HG02798 (cell line): Measurements from ENCODE around the gene CPED1.

ENCODE experiments used
- ATAC-seq: cut with Tn5 transposase; IDR thresholded peaks from one replicate; pipeline ENCODE4 v1.9.1; 2021; ENCODE audit warnings: mild to moderate bottlenecking; ENCODE audit not compliant: unreplicated experiment, poor library complexity

The CPED1 gene

GRCh38 chr7:120988591-120989256, at the start of gene CPED1:
CPED1 (plus strand) TSS chr7:120988711; CDS start chr7:120989622, 911 bp downstream.
- peak; percentile 64 for ATAC-seq

- no peak for ATAC-seq
Measured at GRCh38 chr7:120939345-120939744, 49.2 kb upstream of the CPED1 start.

DNA sequence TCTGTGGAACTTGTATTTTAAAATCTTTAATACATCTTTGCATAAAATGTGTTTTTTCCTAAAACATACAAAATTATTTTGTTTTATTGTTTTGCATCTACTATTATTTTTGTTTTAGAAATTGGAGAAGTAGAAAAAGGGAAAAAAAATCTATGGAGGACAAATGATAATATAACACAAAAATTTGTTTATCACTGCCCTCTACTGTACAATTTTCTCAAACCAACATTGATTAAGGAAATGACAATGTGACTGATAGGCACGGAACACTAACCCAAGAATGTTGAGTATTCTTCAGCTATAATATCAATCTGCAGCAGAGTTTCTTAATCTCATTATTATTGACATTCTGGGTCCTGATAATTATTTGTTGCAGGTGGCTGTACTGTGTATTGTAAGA, 47.4 kb upstream of the CPED1 start:
- peak; percentile 64 for ATAC-seq

- ATAC-seq: no peak
Measured at GRCh38 chr7:120941856-120942255, 46.7 kb upstream of the CPED1 start.

DNA sequence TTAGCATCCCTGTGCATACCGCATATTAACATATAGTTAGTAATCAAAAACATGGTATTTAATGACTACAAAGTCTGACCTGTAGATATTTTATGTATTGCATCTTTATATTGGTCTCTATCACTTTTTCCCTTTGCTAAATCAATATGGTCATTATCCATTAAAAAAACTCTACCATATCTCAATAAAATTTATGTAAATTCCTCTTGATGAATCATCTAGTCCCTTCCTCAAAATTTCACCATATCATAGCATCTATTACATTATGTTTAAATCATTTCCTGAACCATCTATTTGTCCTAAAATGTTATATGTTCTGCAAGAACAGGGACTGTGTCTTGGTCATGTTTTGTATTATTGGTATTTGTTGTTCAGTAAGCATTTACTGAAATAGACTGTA, 45.6 kb upstream of the CPED1 start:
- ATAC-seq: no peak

GRCh38 chr7:120944826-120945562, 43.5 kb upstream of the CPED1 start:
- no peak for ATAC-seq

DNA sequence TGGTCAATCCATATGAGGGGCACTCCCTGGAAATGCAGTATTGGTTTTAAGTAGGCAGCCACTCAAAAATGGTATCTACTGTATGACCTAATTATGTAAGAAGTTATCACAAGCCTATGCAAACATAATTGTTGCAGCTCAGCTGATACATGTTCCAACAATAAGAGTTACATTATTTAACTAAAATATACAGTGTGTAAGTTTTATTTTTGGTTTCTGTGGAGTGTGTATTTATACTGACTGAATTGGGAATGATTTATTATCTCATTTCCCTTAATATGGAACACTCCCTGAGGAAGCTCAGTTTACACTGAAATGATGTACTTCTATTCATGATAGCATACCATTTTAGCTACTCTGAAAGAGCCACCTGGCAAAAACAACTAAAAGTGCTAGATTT, 40.5 kb upstream of the CPED1 start:
- ATAC-seq: no peak

DNA sequence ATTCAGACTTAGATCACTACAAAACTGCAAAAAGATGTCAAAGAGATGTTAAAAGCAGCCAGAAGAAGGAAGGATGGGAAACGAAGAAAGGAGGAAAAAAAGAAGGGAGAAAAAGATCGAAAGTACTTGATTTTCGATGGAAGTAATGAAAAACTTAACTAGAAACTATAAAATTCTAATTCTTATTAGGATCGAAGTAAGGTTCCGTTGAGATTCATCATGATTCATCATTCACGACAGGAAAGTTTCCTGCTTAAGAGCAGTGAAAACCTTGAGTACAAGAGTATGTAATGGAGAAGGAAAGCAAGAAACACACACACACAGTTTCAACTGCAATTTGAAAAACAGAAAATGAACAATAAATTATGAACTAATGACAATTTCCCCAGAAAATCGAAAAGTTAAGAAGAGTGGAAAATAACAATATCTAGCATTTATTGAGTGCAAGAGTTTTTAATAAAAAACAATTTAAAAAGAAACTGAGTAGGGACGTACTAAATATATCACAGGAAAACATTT, 39.1 kb upstream of the CPED1 start:
- ATAC-seq: no peak

DNA sequence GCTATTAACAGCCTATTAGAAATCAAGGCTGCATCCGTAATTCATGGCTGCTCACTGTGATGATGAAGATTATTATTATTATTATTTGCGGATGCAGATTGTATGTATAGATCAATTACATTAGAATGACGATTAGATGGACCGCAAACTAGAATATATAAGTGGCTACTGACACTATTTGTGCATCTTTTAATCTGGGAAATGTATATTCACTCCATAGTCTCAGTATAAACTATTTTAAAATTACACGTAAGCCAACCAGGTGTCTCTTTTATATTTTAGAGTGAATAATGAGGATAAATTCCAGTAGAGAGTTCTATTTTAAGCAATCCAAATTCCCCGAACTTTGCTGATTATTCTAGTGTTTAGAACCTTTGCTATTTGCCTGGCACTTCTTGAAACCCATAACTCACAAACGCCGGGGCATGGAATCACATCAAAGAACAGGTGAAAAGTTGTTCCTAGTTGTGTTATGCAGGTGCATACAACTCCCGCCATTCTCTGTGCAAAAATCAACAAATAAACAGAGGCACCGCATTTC, 38.4 kb upstream of the CPED1 start:
- ATAC-seq: no peak

DNA sequence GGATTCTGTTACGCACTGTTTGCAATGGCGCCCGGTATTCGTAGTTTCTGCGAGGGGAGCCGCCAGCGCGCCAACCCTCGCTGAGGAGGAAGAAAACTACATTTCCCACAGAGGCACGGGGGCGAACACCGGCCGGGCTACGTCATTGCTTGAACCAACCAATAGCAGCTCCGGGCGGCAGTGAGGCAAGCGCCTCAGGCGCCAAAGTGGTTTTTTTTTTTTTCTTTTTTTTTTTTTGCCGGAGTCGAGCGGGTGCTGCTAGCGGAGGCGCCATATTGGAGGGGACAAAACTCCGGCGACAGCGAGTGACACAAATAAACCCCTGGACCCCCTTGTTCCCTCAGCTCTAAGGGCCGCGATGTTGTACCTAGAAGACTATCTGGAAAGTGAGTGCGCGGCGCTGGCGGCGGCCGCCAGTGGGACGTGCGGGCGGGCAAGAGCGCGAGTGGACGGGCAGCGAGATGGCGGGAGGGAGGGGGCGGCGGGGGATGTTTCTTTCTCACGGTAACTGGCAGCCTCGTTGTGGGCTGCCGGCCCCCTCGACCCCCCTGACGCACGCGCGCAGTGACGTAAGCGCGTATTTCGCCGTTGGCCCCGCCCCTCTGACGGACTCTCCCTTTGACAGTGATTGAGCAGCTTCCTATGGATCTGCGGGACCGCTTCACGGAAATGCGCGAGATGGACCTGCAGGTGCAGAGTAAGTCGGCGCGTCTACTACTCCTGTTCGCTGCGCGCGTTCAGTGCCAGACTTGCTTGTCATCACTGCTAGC, 37.8 kb upstream of the CPED1 start, which contains the start of gene ING3:
Gene ING3 (plus strand): TSS at position 239 of the 770 bp plus-strand sequence. CDS start 120 bp downstream, at position 359.
- peak; percentile 98 for ATAC-seq

DNA sequence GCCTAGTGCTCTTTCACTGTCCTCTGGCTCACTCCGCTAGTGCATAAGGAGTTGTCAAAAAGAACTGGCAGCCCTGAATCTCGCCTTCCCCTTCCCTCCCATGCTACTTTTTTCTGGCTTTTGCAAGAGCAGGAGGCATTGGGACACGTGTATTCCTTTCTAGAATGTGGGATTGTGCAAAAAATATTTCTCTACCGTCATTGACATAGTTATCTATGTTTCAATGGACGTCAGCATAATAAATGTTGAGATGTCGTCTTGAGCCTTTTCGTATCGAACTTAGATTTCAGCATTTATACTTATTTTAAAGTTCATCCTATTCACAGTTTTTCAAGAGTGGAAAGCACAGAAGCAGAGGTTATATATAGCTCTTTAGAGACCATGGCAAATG, 37.2 kb upstream of the CPED1 start:
- no peak for ATAC-seq

DNA sequence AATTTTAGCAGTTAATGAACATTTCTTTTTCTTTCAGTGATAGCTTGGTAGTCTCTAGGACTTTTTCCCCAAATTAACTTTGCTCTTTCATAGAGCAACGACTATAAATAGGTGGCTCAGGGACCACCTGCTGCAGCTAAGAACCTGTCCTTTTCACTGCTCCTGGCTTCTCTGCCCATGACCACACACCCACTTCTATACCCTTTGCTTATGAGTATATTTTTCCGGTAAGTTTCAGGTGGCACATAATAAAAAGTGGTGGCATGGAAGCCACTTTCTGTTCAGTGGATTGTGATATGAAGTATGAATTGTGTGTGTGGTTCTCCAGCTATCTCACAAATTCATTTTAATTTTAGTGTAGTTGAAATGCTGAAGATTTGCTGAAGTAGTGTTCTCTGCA, 36.7 kb upstream of the CPED1 start:
- no peak for ATAC-seq

DNA sequence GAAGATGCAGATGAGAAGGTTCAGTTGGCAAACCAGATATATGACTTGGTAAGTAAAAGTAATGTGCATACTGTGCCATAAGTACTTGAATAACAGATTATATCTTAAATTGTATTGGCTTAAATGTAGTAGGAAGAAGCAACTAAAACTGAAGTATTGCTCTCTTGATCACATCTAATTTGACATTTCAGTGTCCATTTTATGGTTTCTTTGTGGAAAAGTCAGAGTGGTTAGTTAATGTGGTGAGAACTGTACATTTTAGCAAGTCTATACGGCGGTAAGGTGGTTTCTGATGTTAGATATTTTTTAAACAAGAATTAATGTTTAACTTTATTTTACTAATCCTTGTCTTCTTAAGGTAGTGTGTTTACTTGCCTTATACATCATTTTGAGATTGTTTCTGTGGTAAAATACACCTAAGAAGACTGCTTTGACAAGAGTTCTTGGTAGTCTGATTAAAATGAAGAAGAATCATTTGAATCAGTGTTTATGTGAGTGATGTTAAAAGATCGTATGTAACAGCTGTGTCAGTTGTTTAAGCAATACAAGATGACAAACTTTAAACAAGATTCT, 32.8 kb upstream of the CPED1 start:
- peak; percentile 42 for ATAC-seq

DNA sequence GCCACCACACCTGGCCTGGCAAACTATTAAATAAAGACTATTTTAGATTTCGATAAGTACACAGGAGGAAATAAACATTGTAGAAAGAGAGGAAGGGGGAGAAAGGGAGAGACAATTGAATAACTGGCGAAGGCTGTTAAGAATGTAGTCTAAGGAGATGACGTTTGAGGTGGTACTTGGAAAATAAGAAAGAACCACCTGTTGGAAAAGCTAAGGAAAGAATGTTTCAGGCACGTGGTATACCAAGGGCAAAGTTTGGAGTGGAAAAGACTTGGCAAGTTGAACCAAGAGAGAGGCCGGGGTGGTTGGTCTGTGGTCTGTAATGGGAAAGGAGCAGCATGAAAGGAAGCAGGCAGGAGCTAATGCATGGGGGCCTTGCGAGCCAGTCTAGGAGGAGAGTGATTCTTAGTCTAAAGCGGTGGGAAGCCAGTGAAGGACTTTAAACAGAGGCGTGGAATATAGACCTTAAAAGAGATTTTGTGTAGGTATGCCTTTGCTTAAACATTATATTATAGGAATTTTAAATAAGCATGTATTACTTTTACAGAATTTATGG, 28.5 kb upstream of the CPED1 start:
- ATAC-seq: no peak

- ATAC-seq: no peak
Measured at GRCh38 chr7:120960714-120961113, 27.8 kb upstream of the CPED1 start.

GRCh38 chr7:120961638-120962173, 26.8 kb upstream of the CPED1 start:
- no peak for ATAC-seq

- no peak for ATAC-seq
Measured at GRCh38 chr7:120964088-120964487, 24.4 kb upstream of the CPED1 start.

- ATAC-seq: no peak
Measured at GRCh38 chr7:120966961-120967360, 21.6 kb upstream of the CPED1 start.

GRCh38 chr7:120973849-120974248, 14.7 kb upstream of the CPED1 start:
- ATAC-seq: no peak
